Subcutaneous abdominal adipose tissue (tissue), 5 donors: ENCODE results near the gene ZNF605.
"Not testable (repeated sequence)": the region's sequence is repeated elsewhere in the genome, so short reads cannot be mapped to it uniquely, and the experiment has no call there.

Experiments used
- H3K27ac ChIP-seq: one replicate; pipeline ENCODE4 v1.7.0; 2013; ENCODE audit warnings: low read depth, mild to moderate bottlenecking, inconsistent platforms, low read length, moderate library complexity
- H3K27me3 ChIP-seq, 5 donors: one replicate each; pipeline ENCODE4 v1.7.0; 2013; ENCODE audit warnings: low read length in 5 of 5, inconsistent platforms in 1 of 5; ENCODE audit not compliant: control insufficient read depth in 5 of 5, insufficient read depth in 4 of 5
- H3K36me3 ChIP-seq, 5 donors: one replicate each; pipeline ENCODE4 v1.7.0; 2013; ENCODE audit warnings: low read length in 5 of 5; ENCODE audit not compliant: control insufficient read depth in 5 of 5, insufficient read depth in 5 of 5
- H3K4me1 ChIP-seq, 5 donors: one replicate each; pipeline ENCODE4 v1.7.0; 2013; ENCODE audit warnings: low read length in 5 of 5, mild to moderate bottlenecking in 3 of 5, moderate library complexity in 1 of 5; ENCODE audit not compliant: control insufficient read depth in 5 of 5, insufficient read depth in 5 of 5
- H3K4me3 ChIP-seq, 5 donors: one replicate each; pipeline ENCODE4 v1.7.0; 2013; ENCODE audit warnings: low read length in 5 of 5, low read depth in 1 of 5
- H3K9ac ChIP-seq, 5 donors: one replicate each; pipeline ENCODE4 v1.7.0; 2013; ENCODE audit warnings: low read length in 5 of 5, mild to moderate bottlenecking in 4 of 5, moderate library complexity in 3 of 5
- H3K9me3 ChIP-seq, 5 donors: one replicate each; pipeline ENCODE4 v1.7.0; 2013; ENCODE audit warnings: low read length in 5 of 5; ENCODE audit not compliant: control insufficient read depth in 5 of 5
- donor health status: healthy.
- donor health status: healthy.
- donor health status: healthy.
- donor health status: healthy.
- donor health status: healthy.

The ZNF605 gene

DNA sequence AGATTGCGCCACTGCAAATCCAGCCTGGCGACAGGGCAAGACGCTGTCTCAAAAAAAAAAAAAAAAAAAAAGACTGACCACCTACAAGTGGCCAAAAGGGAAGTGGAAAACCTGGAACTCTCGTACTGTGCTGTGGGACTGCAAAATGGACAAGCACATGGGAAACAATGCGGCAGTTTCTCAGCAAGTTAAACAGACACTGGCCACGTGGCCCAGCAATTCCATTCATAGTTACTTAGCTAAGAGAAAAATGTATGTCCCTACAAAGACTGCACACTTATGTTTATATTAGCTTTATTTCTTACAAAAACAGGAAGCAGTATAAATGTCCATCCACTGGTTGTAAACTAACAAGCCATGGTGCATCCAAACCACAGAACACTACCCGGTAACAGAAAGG is 74.3 kb downstream of the ZNF605 start:
- Histone ChIP-seq H3K27me3 (no peaks in the 10 kb centered on the region), H3K9me3 (no peaks in the 10 kb centered on the region), H3K4me3 (no peak overlapping the region), H3K9ac (no peak overlapping the region), H3K36me3 (peaks cover 9 to 33% (median 20%) of the 10 kb centered on the region in 5 donors), H3K27ac (no peak overlapping the region), H3K4me1 (peaks cover 0 to 7% (median 4%) of the 10 kb centered on the region in 5 donors)

DNA sequence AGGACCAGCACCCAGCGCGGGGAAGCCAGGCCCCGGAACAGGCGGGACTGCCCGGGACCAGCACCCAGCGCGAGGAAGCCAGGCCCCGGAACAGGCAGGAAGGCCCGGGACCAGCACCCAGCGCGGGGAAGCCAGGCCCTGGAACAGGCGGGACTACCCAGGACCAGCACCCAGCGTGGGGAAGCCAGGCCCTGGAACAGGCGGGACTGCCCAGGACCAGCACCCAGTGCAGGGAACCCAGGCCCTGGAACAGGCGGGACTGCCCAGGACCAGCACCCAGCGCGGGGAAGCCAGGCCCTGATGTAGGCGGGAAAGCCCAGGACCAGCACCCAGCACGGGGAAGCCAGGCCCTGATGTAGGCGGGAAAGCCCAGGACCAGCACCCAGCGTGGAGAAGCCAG is 81.5 kb downstream of the ZNF605 start:
- H3K27me3 ChIP-seq, H3K4me1 ChIP-seq, H3K27ac ChIP-seq, H3K4me3 ChIP-seq, H3K9ac ChIP-seq, H3K9me3 ChIP-seq: not testable (repeated sequence)
- peaks cover 17 to 86% (median 64%) of the 10 kb centered on the region in 5 donors for H3K36me3 ChIP-seq

DNA sequence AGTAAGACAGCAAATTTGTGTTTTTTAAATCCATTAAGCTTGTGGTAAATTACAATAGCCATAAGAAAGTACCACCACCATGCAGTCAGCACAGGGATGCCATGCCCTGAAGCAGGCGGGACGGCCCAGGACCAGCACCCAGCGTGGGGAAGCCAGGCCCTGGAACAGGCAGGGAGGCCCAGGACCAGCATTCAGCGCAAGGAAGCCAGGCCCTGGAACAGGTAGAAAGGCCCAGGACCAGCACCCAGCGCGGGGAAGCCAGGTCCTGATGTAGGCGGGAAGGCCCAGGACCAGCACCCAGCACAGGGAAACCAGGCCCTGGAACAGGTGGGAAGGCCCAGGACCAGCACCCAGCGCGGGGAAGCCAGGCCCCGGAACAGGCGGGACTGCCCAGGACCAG is 81.9 kb downstream of the ZNF605 start:
- Histone ChIP-seq H3K27ac (no peak overlapping the region), H3K4me3 (no peak overlapping the region), H3K4me1 (no peaks in the 10 kb centered on the region), H3K9me3 (no peaks in the 10 kb centered on the region), H3K27me3 (no peaks in the 10 kb centered on the region), H3K9ac (no peak overlapping the region), H3K36me3 (peaks cover 17 to 88% (median 68%) of the 10 kb centered on the region in 5 donors)

DNA sequence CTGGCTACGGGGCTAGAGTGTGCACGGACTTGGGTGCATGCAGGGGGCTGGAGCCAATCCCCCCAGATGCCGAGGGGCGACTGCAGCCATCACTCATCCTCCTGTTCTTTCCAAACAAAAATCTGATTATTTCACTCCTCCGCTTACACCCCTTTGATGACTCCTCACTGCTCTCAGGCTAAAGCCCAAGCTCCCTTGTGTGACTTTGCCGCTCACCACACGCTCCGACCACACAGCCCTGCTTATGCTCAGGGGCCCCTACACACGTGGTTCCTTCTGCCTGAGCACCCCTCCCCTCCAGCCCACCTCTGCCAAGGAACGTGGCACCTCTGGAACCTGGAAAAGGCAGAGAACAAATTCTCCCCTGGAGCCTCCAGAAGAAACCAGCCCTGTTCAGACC is 82.4 kb downstream of the ZNF605 start:
- H3K36me3 ChIP-seq = peaks cover 17 to 88% (median 70%) of the 10 kb centered on the region in 5 donors
- H3K4me3 ChIP-seq = no peak overlapping the region
- H3K4me1 ChIP-seq = no peaks in the 10 kb centered on the region
- H3K27me3 ChIP-seq = no peaks in the 10 kb centered on the region
- no peak overlapping the region for H3K27ac ChIP-seq
- no peak overlapping the region for H3K9ac ChIP-seq
- no peaks in the 10 kb centered on the region for H3K9me3 ChIP-seq

DNA sequence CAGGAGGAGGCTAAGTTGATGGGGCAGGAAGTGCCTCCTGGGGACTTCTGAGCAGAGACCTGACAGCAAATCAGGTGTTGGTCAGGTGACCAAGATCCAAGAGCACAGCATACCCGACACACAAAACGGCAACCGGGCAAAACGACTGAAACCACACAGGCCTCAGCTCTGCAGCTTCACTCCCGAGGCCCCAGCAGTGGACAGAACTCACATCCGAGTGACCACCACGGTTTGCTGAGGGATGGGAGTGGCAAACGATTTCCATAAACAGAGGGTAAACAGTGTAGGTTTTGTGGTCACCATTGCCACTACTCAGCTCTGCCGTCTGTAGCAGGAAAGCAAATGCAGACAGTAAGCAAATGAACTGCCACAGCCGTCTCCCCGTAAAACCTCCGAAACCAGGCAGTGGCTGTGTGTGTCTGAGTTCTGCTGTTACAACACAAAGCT is 83.1 kb downstream of the ZNF605 start:
- Histone ChIP-seq H3K27ac (no peak overlapping the region), H3K9ac (no peak overlapping the region), H3K9me3 (no peaks in the 10 kb centered on the region), H3K4me3 (no peak overlapping the region), H3K36me3 (peaks cover 17 to 89% (median 70%) of the 10 kb centered on the region in 5 donors), H3K4me1 (no peaks in the 10 kb centered on the region), H3K27me3 (no peaks in the 10 kb centered on the region)

DNA sequence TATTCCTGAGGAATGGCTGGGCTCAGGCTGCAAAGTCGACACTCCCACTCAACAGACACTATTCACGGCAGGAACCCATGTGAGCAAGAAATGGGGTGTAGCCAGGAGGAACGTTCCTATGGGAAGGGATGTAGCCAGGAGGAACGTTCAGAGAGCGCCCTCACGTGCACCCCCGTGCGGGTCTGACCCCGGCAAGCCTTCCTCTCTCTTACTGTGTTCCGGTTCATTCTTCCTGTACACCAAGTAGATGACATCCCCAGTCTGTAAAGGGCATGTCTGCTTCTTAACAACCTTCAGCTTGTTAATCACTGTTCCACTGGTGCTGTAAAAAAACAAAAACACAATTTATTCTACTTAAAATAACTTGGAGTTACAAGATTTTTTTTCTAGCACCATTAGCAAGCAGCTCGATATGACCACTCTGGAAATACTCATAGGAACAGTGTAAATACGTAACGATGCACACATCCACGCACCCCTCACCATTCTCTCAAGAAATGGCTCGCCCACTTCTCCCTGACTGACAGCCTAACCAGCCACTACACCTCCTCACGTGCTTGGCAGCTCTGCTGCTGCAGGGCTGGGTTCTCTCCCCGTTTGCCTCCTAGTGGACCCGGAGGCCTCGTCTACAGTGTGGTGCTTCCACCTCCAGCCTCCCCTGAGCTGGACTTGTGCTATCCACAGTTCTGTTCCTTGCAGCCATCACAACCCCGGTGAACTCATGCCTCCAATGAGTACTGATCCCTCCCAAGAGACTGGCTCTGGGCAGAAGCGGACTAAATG is 83.8 kb downstream of the ZNF605 start:
- H3K4me1 ChIP-seq = no peaks in the 10 kb centered on the region
- no peaks in the 10 kb centered on the region for H3K27me3 ChIP-seq
- no peaks in the 10 kb centered on the region for H3K9me3 ChIP-seq
- H3K9ac ChIP-seq = no peak overlapping the region
- no peak overlapping the region for H3K27ac ChIP-seq
- H3K36me3 ChIP-seq = peaks cover 15 to 89% (median 75%) of the 10 kb centered on the region in 5 donors
- H3K4me3 ChIP-seq = no peak overlapping the region

DNA sequence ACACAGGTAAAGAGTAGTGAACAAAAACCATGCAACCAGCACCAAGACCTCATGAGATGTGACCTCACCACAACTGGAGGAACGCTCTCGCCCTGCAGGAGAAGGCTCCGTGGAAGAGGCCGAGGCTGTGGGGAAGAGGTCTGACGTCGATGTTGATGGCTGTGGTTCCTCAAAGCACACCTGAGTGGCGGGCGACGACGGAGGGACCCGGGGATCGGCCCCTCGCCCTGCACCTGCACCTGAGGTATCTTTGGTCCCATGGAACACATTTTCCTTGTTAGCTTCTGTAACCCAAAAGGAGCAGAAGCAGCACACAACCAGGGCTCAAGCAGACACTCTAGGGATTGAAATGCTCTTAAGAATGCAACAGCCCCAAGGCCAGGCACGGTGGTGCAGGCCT is 86.6 kb downstream of the ZNF605 start:
- Histone ChIP-seq H3K9me3 (peaks cover 0 to 8% (median 6%) of the 10 kb centered on the region in 5 donors), H3K4me1 (no peaks in the 10 kb centered on the region), H3K27me3 (no peaks in the 10 kb centered on the region), H3K4me3 (no peak overlapping the region), H3K9ac (no peak overlapping the region), H3K36me3 (peaks cover 5 to 86% (median 67%) of the 10 kb centered on the region in 5 donors), H3K27ac (no peak overlapping the region)
